CD4-positive, alpha-beta T cell treated with Interleukin-17A for 4 hours (primary cell): ENCODE results near the gene PAFAH1B2.

Source experiments
- DNase-seq: peaks from one replicate; pipeline ENCODE4 v3.0.0-alpha.2; 2020; ENCODE audit warnings: mixed read lengths

The PAFAH1B2 gene

GRCh38 chr11:117225553-117226170 lies 81.6 kb downstream of the PAFAH1B2 start:
- no peak for DNase-seq
